COLO668 (cell line): Measurements from ENCODE around the gene TMTC2.

Source experiments
- DNase-seq: peaks from one replicate; lab custom pipeline; 2025; ENCODE audit not compliant: unreplicated experiment; lab: John Stamatoyannopoulos, UW

Gene TMTC2

GRCh38 chr12:83172441-83172840 is 485.7 kb downstream of the TMTC2 start:
- DNase-seq, result no peak

- DNase-seq, result no peak
Measured at GRCh38 chr12:83172866-83173649, 486.4 kb downstream of the TMTC2 start.

DNA sequence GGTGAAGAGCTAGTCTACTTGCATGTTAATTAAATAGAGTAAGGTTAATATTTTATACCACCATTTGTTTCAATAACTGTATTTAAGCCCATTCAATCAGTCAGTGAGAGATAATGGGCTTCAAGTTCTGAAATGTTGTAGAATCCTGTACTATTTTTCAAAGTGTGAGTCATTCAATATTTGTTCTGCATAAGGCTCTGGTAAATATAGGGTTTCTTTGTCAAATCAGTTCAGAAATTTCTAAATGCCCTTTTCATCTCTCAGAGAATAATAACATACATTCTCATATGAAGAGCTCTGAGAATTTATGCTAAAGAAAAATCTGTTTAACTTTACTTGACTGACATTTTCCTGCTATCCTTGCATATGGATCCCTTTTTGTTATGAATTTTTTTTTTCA is 493.3 kb downstream of the TMTC2 start:
- DNase-seq, result no peak

DNA sequence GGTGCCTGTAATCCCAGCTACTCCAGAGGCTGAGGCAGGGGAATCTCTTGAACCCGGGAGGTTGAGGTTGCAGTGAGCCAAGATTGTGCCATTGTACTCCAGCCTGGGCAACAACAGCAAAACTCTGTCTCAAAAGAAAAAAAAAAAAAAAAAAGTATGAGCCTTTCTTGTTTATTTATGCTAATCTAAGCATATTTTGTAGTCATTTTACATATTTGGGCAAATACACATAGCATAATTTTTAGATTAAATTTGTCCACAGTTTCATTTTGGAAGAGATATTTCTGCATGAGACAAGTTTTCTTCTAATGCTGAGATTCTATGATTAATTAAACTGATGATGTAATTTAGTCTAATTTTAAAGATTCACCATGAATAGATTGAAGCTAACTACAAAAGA is 494.4 kb downstream of the TMTC2 start:
- DNase-seq, result no peak

DNA sequence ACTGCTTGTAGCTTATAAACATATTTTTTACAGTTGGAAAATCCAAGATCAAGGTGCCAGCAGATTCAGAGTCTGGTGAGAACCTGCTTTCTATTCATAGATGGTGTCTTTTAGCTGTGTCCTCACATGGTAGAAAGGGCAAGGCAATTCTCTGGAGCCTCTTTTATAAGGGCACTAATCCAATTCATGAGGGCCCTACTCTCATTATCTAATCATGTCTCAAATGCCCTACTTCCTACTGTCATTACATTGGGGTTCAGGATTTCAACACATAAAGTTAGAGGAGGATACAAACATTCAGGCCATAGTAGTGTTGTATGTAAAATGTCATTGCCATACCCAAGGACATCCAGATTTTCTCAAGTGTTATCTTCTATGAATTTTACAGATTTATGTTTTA is 496.4 kb downstream of the TMTC2 start:
- no peak for DNase-seq
